DMS53 treated with DMSO at 0.1 percent for 48 hours (cell line): Measurements from ENCODE around the gene NAT10.

ENCODE experiments used
- DNase-seq: peaks from one replicate; lab custom pipeline; 2025; ENCODE audit not compliant: unreplicated experiment; lab: John Stamatoyannopoulos, UW

NAT10 gene

DNA sequence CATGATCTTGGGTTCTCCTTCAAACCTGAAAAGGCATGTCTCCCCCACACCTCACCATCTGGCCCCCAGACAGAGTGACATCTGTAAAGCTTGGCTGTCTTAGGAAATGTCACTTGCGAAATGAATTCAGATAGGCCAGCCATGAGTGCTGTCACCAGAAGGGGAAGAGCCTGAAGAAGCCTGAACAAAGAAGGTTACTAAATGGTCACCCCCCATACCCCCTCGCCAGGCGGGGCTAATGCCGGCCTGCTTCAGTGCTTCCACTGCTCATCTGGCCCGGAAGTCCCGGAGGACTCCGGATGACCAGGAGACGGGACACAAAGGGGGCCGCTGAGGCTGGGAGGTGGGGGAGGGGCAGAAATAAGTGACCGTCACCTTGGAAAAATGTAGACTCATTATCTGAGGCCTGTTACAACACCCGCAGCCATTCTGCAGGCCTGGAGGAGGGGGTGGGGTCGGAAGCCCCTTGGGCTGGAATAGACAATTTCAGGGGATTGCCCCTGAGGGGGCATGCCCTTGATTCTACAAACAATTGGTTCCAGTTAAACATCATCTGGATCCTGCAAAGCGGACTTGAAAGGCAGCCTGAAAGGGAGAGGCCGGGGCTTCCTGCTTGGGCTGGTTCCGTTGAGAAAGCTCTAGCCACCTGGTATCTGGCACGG lies 43.2 kb downstream of the NAT10 start:
- no peak for DNase-seq

DNA sequence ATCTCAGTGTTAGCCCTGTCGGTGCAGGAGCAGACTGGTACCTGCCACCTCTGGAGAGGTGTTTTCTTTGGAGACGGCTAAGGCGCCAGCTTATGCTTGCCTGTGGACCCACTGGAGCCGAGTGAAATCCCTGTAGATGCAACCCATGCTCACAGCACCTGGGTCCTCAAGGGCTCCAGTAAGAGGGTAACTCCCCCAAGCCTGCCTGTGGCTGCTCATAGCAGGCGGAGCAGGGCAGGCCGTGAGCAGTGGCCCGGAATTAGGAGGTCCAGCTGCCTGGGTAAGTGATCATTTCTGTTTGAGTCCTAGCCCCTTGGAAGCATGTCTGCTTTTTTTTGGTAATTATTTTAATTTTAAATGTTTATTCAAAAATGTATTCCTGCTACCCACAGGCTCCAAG lies 43.8 kb downstream of the NAT10 start:
- no peak for DNase-seq

DNA sequence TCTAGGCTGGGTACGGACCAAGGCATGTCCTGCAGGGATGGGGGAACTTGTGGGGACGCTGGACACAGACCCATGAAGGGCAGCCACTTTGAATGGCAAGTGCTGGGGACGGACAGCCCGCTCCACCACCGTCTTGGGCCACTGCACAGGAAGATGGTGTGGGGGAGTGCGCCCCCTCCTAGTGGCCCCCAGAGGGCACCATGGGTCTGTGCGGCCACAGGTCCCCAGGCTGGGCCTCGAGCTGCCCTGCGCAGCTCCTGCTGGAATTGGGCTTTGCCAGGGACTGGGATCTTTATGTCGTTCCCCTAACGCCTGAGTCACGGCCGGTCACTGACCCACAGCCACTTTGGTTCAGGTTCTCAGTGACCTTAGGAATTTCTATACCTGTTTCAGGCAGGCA lies 44.4 kb downstream of the NAT10 start:
- DNase-seq, result no peak

DNA sequence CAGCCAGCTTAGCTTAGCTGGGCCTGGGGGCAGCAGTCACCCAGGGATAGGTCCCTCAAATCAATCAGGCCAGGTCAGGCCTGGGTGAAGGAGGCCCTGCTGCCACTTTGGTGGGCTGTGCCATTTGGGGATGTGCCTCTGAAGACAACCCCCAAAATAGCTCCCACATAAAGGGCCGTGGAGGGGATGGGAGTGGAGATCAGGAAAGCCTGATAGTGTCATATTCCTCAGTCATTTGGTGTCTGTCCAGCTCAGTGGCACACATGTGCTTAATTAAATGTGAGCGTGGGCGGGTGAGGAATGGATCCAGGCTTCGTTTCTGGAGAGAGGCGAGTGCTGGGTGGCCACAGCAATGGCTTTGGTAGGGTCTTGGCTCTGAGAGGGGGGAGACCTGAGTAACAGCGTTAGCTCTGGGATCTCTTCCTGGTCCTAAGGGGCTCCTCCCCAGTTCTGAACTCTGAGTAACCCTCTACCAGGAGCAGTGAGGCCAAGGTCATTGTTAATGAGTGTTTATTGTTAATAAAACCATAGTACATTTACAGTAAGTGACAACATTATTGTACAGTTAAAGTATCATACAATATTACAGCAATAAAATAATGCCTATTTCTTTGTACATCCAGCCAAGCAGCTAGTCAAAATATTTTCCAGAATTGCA lies 45.2 kb downstream of the NAT10 start:
- no peak for DNase-seq

DNA sequence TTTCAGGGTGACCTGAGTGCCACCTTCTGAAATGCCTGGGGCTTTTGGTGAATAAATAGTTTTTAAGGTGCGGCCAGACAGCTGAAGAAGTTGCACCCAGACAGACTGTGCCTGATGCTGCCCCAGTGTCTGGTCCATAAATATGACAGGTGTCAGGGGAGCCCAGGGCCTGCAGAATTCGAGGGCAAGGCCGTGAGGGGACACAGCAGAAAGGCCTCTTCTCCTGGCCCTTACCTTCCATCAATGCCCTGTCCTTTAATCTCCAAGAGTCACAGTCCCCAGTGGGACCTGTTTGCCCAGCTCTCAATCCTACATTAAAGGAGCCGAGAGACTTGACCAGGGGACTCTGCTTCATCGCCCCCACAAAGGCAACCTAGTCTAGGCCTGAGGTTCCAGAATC lies 45.7 kb downstream of the NAT10 start:
- no peak for DNase-seq

DNA sequence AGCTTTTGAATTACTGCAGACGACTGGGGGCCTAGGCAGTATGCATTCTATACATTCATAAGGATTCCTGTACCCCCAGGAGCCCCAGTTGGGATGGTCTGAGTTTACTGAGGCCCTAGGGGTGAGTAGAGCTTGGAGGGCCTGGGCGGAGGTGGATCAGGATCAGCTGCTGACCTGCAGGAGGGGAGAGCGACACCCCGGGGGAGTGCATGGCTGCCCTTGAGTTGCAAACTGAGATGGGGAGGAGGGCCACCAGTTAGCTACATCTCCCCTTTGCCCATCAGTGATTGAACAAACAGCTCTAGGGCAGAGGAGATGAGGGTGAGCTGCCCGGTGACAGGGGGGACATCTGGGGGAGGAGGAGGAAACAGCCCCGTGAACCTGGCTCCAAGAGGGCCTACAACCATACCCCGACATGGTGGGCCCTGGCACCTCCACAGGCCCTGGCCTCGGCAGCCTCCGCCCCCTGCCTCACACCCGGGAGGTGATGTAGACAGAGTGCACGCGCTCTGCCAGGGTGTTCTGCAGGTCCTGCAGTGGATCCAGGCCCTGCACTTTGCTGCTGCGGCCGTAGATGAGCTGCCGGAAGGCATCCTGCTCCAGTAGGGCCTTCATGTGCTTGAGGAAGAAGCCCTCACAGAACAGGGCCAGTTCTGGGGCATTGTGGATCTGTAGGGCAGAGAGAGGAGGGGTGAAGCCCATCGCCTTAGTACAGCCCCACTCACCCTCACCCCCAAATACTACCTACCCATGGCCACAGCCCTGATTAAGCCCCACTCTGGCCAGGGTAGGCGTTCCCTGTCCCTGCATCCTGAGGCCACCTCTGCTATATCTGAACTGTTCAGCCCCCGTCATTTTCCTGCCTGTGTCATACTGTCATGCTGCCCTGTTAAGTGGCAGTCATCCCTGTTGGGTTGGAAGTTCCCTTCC lies 46.8 kb downstream of the NAT10 start:
- DNase-seq, result no peak

DNA sequence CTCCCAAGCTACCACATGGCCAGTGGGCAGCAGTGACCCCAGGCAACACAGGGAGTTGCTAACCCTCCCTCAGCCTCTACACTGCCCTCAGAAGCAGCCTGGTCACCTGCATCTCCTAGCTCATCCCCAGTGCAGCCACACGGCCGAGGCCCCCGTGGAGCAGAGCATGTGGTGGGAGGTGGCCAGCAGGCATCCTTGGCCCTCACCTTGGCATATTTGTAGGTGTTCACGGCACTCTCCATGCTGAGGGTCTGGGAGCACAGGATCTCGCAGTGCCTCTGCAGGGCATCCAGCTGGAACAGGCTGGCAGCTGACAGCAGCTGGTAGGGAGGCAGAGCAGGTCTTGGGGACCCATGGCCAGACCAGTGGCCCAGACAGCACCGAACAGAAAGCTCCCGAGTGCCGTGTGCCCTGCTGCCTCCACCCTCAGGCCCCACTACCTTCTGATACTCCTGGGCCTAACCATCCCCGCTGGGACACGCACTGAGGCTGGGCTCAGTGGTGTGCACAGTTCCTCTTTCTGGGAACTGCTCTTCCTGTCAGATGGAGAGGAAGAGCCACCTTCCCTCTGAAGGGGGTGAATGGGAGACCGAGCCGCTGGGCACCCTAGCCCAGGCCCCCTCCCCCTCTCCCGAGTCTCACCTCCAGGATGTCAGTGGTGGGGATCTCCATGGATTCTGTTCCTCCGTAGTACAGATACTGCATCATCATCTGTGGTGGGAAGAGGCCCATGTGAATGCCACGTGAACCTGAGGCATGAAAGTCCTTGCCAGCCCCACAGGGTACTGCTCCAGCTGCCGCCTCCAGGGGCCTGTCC lies 48.8 kb downstream of the NAT10 start:
- DNase-seq, result no peak

DNA sequence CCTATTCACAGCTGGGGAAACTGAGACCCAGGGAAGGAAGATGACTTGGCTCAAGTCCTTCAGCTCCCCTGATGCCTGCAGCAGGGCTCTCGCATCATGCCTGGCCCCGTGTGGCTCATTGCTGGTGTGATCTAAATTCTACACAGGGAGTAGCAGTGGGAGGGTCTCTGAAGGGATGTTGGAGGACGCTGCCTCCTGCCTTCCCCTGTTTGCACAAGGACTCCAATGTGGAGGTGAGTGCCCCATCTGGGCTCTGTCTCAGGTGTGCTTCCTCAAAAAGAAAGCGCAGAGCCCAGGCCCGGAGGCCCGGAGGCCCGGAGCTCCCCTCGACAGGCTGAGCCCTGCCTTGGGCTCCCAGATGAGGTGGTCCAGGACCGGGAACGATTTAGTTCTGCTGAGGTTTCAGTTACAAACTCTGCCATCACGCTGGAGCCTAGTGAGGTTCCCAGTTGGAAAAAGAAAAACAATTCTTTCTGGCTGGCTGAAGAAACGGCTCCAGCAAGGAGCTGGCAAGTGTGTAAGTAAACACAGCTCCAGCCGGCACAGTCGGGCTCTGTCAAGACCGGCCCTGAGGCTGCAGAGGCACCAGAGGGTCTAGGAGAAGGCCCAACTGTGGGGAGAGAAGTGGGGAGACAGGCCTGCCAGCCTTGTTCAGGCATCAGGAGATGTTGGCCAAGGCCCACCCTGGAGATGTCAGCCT lies 49.8 kb downstream of the NAT10 start:
- no peak for DNase-seq

DNA sequence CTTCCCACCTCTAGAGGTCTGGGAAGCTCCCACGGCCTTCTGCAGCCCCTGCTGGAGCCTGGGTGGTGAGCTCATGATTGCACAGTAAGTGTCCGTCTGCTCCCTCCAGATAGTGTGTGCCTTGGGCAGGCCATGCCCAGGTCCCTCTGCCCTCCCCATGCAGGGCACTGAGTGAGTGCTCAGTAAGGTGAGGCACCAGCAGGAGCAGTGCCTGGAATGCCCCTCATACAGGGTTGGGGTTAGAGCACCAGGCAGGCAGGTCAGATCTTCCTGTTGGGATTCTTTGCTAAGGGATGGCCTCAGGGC lies 50.3 kb downstream of the NAT10 start:
- no peak for DNase-seq

DNA sequence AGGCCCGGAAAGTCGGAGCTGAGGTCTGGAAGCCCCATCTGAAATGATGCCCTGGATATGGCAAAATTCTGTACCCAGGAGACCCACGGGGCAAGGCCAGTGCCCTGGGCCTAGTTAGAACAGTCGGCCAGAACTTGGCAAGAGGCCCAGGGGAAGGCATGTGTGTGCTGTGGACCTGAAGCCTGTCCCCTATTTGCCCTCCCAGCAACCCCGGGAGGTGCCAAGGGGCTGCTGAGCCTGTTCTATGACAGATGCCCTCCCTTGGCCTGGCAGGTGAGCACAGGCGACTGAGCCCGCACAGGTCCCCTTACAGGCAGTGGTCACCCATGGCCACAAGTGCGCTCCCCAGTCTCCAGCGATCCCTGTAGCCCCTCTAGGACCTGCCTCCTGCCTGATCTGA lies 51.7 kb downstream of the NAT10 start:
- DNase-seq, result no peak

DNA sequence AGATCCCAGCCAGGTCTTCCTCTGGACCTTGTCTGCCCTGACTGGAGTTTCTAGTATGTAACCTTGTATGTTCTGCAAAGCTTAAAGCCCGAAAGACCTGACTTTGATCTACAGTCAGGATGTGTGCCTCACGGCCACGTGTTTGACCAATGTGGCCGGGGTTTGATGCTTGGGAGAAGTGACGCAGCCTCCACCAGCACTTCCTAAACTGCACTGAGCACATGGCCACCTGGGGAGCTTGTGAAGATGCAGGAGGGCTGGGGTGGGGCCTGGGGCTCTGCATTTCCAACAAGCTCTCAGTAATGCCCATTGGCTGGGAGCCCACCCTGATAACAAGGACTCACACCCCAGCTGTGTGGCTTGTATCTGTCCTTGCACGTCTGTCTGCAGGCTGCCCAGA lies 53.2 kb downstream of the NAT10 start:
- no peak for DNase-seq

DNA sequence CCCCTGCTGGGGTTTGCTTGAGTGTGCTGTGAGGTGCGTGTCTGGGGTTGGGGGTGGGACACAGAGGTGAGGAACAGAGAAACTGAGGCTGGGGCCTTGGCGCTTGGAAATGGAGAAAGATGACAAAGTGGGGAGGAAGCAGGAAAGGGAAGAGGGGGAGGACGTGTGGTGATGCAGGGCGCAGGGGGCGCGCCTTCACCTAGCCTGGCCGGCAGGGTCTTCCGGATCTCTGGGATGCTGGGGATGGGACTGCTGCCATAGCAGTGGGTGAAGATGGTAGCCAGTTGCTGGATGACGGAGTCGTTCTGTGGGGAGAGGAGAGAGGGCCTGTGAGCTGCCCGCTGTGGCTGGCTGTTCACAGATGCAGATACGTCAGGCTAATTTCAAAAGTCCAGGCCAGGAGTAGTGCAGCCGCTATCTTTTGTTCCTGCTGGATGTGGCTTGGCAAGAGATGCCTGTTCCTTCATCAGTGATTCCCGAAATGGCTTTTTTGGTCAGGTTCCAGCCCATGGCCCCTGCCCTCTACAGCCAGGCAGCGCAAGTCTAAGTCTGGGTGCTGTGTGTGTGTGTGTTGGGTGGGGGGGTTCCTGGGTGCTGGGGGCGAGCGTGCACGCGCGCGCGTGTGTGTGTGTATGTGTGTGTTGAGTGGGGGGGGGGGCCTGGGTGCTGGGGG lies 54.8 kb downstream of the NAT10 start:
- DNase-seq, result no peak

DNA sequence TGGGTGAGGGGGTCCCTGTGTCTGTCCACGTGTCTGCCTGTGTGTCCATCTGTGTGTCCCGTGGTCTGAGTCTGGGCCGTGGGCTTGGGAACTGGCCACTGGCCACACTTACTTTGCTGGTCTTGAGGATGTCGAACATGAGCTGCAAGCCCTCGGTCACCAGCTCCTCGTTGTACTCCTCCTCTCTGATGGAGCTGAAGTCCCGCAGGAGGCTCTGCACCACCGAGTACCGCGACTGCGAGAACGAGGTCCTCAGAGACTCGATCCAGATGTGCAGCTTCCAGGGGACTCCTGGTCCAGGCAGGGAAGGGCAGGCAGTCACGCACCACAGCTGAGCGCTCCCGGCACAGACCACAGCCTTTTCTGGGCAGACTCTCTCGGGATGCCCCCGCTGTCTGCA lies 55.4 kb downstream of the NAT10 start:
- no peak for DNase-seq

DNA sequence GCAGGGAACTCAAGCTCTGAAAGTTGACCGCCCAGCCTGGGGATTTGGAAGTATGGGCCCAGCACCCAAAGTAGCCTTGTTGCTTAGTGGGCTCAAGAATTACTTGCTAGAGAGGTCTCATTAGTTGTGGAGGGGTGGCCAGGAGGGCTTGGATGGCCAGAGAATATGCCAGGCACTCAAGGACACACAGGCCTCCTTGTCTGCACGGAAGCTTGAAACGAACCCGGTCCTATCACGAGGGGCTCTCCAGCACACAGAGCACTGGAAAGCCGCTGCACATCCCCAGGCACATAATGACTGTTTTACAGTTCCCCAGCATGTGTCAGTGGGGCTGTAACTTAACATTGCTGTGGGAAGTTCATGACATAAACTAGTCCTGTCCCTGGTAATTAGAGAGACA lies 55.9 kb downstream of the NAT10 start:
- no peak for DNase-seq

DNA sequence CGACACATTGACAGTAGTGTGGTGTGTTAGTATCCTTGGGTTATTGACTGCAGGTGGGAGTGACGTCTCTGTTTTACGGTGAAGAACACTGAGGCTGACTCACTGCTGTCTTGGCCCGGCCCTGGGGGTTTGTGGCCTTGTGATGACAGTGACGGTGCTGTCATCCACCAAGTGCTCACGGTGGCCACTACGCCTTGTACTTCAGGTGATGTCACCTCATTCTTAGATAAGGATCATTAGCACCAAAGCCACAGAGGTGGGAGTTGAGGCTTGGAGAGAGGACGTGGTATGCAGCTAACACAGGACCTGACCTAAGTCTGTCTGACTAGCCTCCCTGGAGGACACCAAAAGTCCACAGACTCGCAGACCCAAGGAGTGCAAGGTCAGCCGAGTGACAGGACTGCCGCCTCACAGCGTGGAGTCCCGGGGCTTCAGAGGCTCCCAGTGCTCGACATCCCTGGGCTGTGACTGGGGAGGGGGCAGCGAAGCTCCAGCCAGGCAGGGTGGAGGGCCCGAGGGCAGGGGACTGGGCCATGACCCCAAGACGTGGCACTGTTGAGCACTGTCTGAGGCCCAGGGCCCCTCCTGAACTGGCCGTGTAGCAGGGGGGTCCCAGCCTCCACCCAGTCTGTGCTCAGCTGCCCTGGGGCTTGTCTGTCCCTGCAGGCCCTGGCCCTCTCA lies 56.5 kb downstream of the NAT10 start:
- DNase-seq, result no peak

DNA sequence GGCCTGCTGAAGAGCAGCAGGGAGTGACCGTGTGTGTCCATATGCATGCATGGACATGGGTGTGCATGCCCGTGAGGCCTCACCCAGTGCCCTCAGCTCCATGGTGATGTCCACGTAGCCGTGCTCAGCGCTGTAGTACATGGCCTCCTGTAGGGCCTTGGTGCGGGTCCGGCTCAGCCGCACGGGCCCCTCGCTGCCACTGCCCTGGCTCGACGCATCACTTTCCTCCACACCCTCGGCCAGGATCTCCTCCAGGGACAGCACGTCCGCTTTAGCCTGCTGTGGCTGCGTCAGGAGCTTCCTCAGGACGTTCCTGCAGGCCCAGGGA lies 57.0 kb downstream of the NAT10 start:
- no peak for DNase-seq

DNA sequence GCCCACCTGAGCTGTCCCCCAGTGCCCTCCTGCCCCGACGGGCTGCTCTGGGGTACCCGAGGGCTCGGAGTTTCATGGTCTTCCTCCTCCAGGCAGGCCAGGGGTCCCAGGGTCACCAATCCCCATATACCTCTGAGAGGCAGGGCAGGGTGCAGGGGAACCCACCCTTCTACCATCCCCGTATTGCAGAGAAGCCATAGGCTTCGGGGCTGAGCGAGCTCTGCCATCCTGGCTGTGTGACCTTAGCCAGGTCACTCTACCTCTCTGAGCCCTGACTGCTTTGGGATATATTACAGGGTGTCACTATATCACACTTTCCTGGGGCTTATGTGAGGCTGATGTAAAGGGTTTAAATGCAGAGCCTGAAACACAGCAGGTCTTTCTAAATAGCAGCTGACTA lies 57.4 kb downstream of the NAT10 start:
- no peak for DNase-seq

DNA sequence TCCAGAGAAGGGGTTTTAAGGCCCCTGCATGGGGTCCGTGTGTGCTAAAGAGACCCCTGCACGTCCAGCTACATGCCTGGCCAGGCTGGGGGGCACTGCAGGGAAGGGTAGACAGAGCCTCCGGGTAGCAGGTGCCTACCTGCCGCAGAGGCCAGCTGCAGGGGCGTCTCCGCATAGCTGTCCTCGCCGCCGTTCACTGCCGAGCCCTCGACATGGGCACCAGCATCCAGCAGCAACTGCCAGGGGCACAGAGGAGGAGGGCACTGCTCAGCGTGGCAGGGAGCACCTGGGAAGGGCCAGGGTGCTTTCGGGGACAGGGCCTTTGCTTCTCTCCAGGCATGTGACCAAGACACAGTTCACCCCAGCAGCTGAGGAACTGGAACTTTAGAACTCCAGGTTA lies 59.7 kb downstream of the NAT10 start:
- no peak for DNase-seq

DNA sequence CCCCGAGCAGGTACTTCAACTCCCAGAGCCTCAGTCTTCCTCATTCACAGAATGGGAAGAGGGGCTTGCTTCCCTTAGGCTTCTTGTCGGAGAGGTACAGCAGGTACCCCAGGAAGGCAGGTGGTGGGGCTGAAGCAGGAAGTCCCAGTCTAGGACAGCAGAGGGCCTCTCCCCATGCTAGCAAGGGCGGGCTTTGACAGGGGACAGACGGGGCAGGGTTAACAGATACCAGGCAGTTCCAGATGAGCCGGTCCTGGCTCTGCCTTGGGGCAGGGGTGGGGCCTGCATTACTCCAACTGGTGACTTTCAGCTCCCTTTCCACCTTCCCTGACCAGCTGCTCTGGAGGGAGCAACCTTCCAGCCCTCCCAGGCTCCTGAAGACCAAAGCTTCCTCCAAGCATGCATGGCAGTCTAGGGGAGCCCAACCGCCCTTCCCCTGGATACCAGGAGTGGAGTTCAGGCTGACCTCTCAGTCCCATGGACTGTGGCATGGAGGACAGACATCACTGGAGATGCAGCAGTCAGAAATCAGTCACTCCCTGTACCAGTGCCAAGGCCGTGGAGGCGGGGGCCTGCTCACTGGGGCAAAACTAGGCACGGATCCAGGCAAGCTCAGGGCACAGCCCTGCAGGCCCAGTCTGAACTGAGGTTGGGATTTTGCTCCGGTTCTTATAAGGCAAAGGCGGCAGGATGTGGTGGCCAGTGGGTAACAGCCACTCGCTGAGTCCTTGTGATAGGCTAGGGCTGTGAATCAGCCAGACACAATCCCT lies 60.5 kb downstream of the NAT10 start:
- DNase-seq, result no peak
